ENCODE measurements around the gene NAPSA.

NAPSA gene

GRCh38 chr19:50327461-50328223 is 37.8 kb downstream of the NAPSA start:
- Histone ChIP-seq H3K79me2 (ENCODE audit: control insufficient read depth, insufficient read depth, low read length, poor library complexity) (peaks cover 19% of the 10 kb centered on the region), H2AFZ (ENCODE audit: insufficient read depth, low read length, poor library complexity) (no peak overlapping the region), H3K4me1 (ENCODE audit: control insufficient read depth in 1 of 2, insufficient read depth in 2 of 2, low read length in 2 of 2) (peaks cover 16 to 27% of the 10 kb centered on the region in 2 experiments), H2BK5ac (ENCODE audit: low read depth, low read length, poor library complexity) (no peak overlapping the region), H3K79me1 (ENCODE audit: low read length) (peaks cover 31% of the 10 kb centered on the region), H3K9me3 (ENCODE audit: insufficient read depth, low read depth, low read length) (no peaks in the 10 kb centered on the region), H2AK5ac (ENCODE audit: low read length) (no peak overlapping the region), H3K23ac (ENCODE audit: low read length) (no peak overlapping the region), H4K8ac (ENCODE audit: low read depth, low read length) (no peak overlapping the region), H3K18ac (ENCODE audit: low read length) (no peak overlapping the region), H3K14ac (ENCODE audit: low read length) (no peak overlapping the region), H3K27ac (ENCODE audit: low read depth, low read length) (no peak overlapping the region), H4K12ac (ENCODE audit: low read depth, low read length) (no peak overlapping the region), H3K36me3 (ENCODE audit: control insufficient read depth in 1 of 2, insufficient read depth in 2 of 2, low read length in 2 of 2) (peaks cover 12 to 17% of the 10 kb centered on the region in 2 experiments), H3K4me2 (ENCODE audit: low read length) (peak overlapping the region; percentile 63), H4K91ac (ENCODE audit: low read depth, low read length) (no peak overlapping the region), H3K27me3 (ENCODE audit: insufficient read depth, low read length) (no peaks in the 10 kb centered on the region), H2BK12ac (ENCODE audit: low read length) (no peak overlapping the region), H3K4ac (ENCODE audit: low read depth, low read length) (peak overlapping the region; percentile 42), H3K9ac (ENCODE audit: low read length) (no peak overlapping the region), H3K4me3 (ENCODE audit: low read depth, low read length) (peak overlapping the region; percentile 56), H2BK120ac (ENCODE audit: insufficient read depth, low read length, poor library complexity) (no peak overlapping the region)
- DNase-seq, result no peak
- WGBS (ENCODE audit: extremely low coverage, insufficient coverage, insufficient read length), result no CpG with 5 or more reads among the region's 20 CpGs

GRCh38 chr19:50327013-50327412 is 38.4 kb downstream of the NAPSA start:
- Histone ChIP-seq H3K4me2 (ENCODE audit: low read length) (peak overlapping the region; percentile 63), H2BK12ac (ENCODE audit: low read length) (no peak overlapping the region), H2AK5ac (ENCODE audit: low read length) (no peak overlapping the region), H3K18ac (ENCODE audit: low read length) (no peak overlapping the region), H4K8ac (ENCODE audit: low read depth, low read length) (no peak overlapping the region), H2AFZ (ENCODE audit: insufficient read depth, low read length, poor library complexity) (no peak overlapping the region), H4K91ac (ENCODE audit: low read depth, low read length) (no peak overlapping the region), H3K9me3 (ENCODE audit: insufficient read depth, low read depth, low read length) (no peaks in the 10 kb centered on the region), H3K27me3 (ENCODE audit: insufficient read depth, low read length) (no peaks in the 10 kb centered on the region), H3K79me1 (ENCODE audit: low read length) (peaks cover 25% of the 10 kb centered on the region), H3K27ac (ENCODE audit: low read depth, low read length) (no peak overlapping the region), H3K4ac (ENCODE audit: low read depth, low read length) (peak overlapping the region; percentile 42), H3K23ac (ENCODE audit: low read length) (no peak overlapping the region), H3K79me2 (ENCODE audit: control insufficient read depth, insufficient read depth, low read length, poor library complexity) (peaks cover 19% of the 10 kb centered on the region), H3K4me1 (ENCODE audit: control insufficient read depth in 1 of 2, insufficient read depth in 2 of 2, low read length in 2 of 2) (peaks cover 16 to 25% of the 10 kb centered on the region in 2 experiments), H2BK120ac (ENCODE audit: insufficient read depth, low read length, poor library complexity) (no peak overlapping the region), H3K9ac (ENCODE audit: low read length) (peak overlapping the region; percentile 31), H3K36me3 (ENCODE audit: control insufficient read depth in 1 of 2, insufficient read depth in 2 of 2, low read length in 2 of 2) (peaks cover 17 to 23% of the 10 kb centered on the region in 2 experiments), H3K14ac (ENCODE audit: low read length) (no peak overlapping the region), H3K4me3 (ENCODE audit: low read depth, low read length) (no peak overlapping the region), H4K12ac (ENCODE audit: low read depth, low read length) (no peak overlapping the region), H2BK5ac (ENCODE audit: low read depth, low read length, poor library complexity) (no peak overlapping the region)
- DNase-seq, result no peak
- no CpG with 5 or more reads among the region's 4 CpGs for WGBS (ENCODE audit: extremely low coverage, insufficient coverage, insufficient read length)

- H3K27ac ChIP-seq (ENCODE audit: low read depth, low read length), result no peak overlapping the region
These were observed 39.3 kb downstream of the NAPSA start for GRCh38 chr19:50326101-50326664.

GRCh38 chr19:50325310-50326100 is 39.9 kb downstream of the NAPSA start:
- Histone ChIP-seq H3K4me3 (ENCODE audit: low read depth, low read length) (peak overlapping the region; percentile 72), H2BK5ac (ENCODE audit: low read depth, low read length, poor library complexity) (no peak overlapping the region), H3K14ac (ENCODE audit: low read length) (no peak overlapping the region), H3K27ac (ENCODE audit: low read depth, low read length) (no peak overlapping the region), H2AFZ (ENCODE audit: insufficient read depth, low read length, poor library complexity) (peak overlapping the region; percentile 3), H3K9ac (ENCODE audit: low read length) (no peak overlapping the region), H3K79me2 (ENCODE audit: control insufficient read depth, insufficient read depth, low read length, poor library complexity) (peaks cover 13% of the 10 kb centered on the region), H3K27me3 (ENCODE audit: insufficient read depth, low read length) (no peaks in the 10 kb centered on the region), H3K36me3 (ENCODE audit: control insufficient read depth in 1 of 2, insufficient read depth in 2 of 2, low read length in 2 of 2) (peaks cover 26 to 33% of the 10 kb centered on the region in 2 experiments), H3K23ac (ENCODE audit: low read length) (no peak overlapping the region), H3K9me3 (ENCODE audit: insufficient read depth, low read depth, low read length) (peaks cover 2% of the 10 kb centered on the region), H3K18ac (ENCODE audit: low read length) (peak overlapping the region; percentile 69), H2BK12ac (ENCODE audit: low read length) (no peak overlapping the region), H4K91ac (ENCODE audit: low read depth, low read length) (no peak overlapping the region), H4K12ac (ENCODE audit: low read depth, low read length) (no peak overlapping the region), H3K4ac (ENCODE audit: low read depth, low read length) (peak overlapping the region; percentile 15), H3K4me2 (ENCODE audit: low read length) (peak overlapping the region; percentile 63), H2AK5ac (ENCODE audit: low read length) (no peak overlapping the region), H2BK120ac (ENCODE audit: insufficient read depth, low read length, poor library complexity) (no peak overlapping the region), H3K79me1 (ENCODE audit: low read length) (peaks cover 13% of the 10 kb centered on the region), H3K4me1 (ENCODE audit: control insufficient read depth in 1 of 2, insufficient read depth in 2 of 2, low read length in 2 of 2) (peaks cover 16 to 22% of the 10 kb centered on the region in 2 experiments), H4K8ac (ENCODE audit: low read depth, low read length) (no peak overlapping the region)
- no CpG with 5 or more reads among the region's 48 CpGs for WGBS (ENCODE audit: extremely low coverage, insufficient coverage, insufficient read length)
- DNase-seq, result peak; percentile 54 to 83

More at GRCh38 chr19:50326101-50326664, 39.3 kb downstream of the NAPSA start:
- no peak overlapping the region for H3K18ac ChIP-seq (ENCODE audit: low read length)
- peaks cover 21 to 27% of the 10 kb centered on the region in 2 experiments for H3K36me3 ChIP-seq (ENCODE audit: control insufficient read depth in 1 of 2, insufficient read depth in 2 of 2, low read length in 2 of 2)
- no peak overlapping the region for H2AK5ac ChIP-seq (ENCODE audit: low read length)
- H3K23ac ChIP-seq (ENCODE audit: low read length), result no peak overlapping the region
- no peak overlapping the region for H3K9ac ChIP-seq (ENCODE audit: low read length)
- H3K4me2 ChIP-seq (ENCODE audit: low read length), result peak overlapping the region; percentile 63
- H3K27me3 ChIP-seq (ENCODE audit: insufficient read depth, low read length), result no peaks in the 10 kb centered on the region
- no peak overlapping the region for H2BK12ac ChIP-seq (ENCODE audit: low read length)
- WGBS (ENCODE audit: extremely low coverage, insufficient coverage, insufficient read length), result no CpG with 5 or more reads among the region's 26 CpGs
- no peak for DNase-seq
- no peak overlapping the region for H2AFZ ChIP-seq (ENCODE audit: insufficient read depth, low read length, poor library complexity)
- H4K12ac ChIP-seq (ENCODE audit: low read depth, low read length), result no peak overlapping the region
- peaks cover 17% of the 10 kb centered on the region for H3K79me1 ChIP-seq (ENCODE audit: low read length)
- H3K4me3 ChIP-seq (ENCODE audit: low read depth, low read length), result peak overlapping the region; percentile 72
- H3K4me1 ChIP-seq (ENCODE audit: control insufficient read depth in 1 of 2, insufficient read depth in 2 of 2, low read length in 2 of 2), result peaks cover 16 to 22% of the 10 kb centered on the region in 2 experiments
- H3K14ac ChIP-seq (ENCODE audit: low read length), result no peak overlapping the region
- H3K9me3 ChIP-seq (ENCODE audit: insufficient read depth, low read depth, low read length), result no peaks in the 10 kb centered on the region
- no peak overlapping the region for H4K8ac ChIP-seq (ENCODE audit: low read depth, low read length)
- H2BK120ac ChIP-seq (ENCODE audit: insufficient read depth, low read length, poor library complexity), result no peak overlapping the region
- H3K79me2 ChIP-seq (ENCODE audit: control insufficient read depth, insufficient read depth, low read length, poor library complexity), result peaks cover 14% of the 10 kb centered on the region
- no peak overlapping the region for H3K4ac ChIP-seq (ENCODE audit: low read depth, low read length)
- no peak overlapping the region for H4K91ac ChIP-seq (ENCODE audit: low read depth, low read length)
- no peak overlapping the region for H2BK5ac ChIP-seq (ENCODE audit: low read depth, low read length, poor library complexity)

Data from trophoblast cell (in vitro differentiated cells and primary cell).